ENCODE data around the gene KYAT1.
A peak's percentile ranks its signal among the peaks of the same experiment; 100 is the strongest.
"Not testable (repeated sequence)": the region's sequence is repeated elsewhere in the genome, so short reads cannot be mapped to it uniquely, and the experiment has no call there.

Gene KYAT1

DNA sequence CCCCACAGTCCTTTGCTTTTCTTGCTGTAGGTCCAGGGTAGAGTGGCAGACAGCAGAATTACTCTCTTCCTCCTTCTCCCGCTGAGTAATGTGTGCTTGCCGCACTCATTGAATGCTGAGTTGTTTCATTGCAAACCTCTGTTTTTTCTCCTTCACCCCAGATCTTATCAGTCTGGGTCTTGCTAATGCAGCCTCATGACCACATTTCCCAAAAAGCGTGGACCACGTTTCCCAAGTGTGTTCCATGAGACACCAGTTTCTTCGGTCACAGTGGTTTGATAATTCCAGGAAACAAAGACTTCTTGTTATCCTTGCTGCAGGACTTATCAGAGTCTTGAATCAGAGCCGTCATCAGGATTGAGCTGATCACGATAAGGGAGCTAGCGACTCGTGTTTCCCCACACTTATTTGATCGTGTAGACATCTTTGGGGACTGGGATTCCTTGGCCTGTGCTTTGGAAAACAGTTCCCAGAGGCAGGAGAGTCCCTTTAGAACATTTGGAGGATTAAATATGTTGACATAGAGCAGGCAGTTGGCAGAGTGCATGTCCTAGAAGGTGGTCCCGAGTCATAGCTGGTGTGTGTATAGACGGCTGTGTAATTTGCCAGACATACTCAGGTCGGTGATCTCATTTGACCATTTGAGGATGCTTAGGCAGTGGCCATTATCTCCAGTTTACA is 4.6 kb upstream of the KYAT1 start:
- DNase-seq: no peak
- Histone ChIP-seq H3K4me1 (ENCODE audit: control insufficient read depth, insufficient read depth, low read length, poor library complexity, severe bottlenecking) (peaks cover 16% of the 10 kb centered on the region), H3K4me3 (ENCODE audit: insufficient read depth, low read depth, low read length, poor library complexity, severe bottlenecking) (no peak overlapping the region), H3K27ac (ENCODE audit: insufficient read depth, low read length, poor library complexity, severe bottlenecking) (no peak overlapping the region), H3K36me3 (ENCODE audit: control insufficient read depth, insufficient read depth, low read length) (peaks cover 39% of the 10 kb centered on the region), H3K27me3 (replicated peaks; ENCODE audit: control insufficient read depth, insufficient read depth, low read length, poor library complexity, severe bottlenecking) (no peaks in the 10 kb centered on the region), H3K9me3 (ENCODE audit: control insufficient read depth, low read length) (no peaks in the 10 kb centered on the region)

DNA sequence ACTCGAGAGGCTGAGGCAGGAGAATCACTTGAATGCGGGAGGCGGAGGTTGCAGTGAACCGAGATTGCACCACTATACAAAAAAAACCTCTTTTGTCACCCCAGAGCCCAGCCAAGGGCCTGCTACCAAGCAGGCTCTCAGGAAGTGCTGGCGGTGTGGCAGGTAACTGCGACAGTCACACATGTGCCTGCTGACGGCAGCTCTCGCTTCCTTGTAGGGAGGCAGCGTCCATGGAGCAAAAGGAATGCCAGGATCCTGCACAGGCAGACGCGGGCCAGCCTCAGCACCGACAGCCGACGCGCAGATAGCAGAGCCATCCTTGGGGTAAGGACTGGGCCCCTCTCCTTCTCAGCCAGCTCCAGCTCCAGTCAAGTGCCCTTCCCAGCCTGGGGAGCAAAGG is 4.0 kb upstream of the KYAT1 start:
- H3K36me3 ChIP-seq (ENCODE audit: control insufficient read depth, insufficient read depth, low read length): peaks cover 37% of the 10 kb centered on the region
- no peak overlapping the region for H3K4me3 ChIP-seq (ENCODE audit: insufficient read depth, low read depth, low read length, poor library complexity, severe bottlenecking)
- no peak overlapping the region for H3K27ac ChIP-seq (ENCODE audit: insufficient read depth, low read length, poor library complexity, severe bottlenecking)
- H3K9me3 ChIP-seq (ENCODE audit: control insufficient read depth, low read length): no peaks in the 10 kb centered on the region
- no peaks in the 10 kb centered on the region for H3K27me3 ChIP-seq (replicated peaks; ENCODE audit: control insufficient read depth, insufficient read depth, low read length, poor library complexity, severe bottlenecking)
- peaks cover 16% of the 10 kb centered on the region for H3K4me1 ChIP-seq (ENCODE audit: control insufficient read depth, insufficient read depth, low read length, poor library complexity, severe bottlenecking)
- no peak for DNase-seq

DNA sequence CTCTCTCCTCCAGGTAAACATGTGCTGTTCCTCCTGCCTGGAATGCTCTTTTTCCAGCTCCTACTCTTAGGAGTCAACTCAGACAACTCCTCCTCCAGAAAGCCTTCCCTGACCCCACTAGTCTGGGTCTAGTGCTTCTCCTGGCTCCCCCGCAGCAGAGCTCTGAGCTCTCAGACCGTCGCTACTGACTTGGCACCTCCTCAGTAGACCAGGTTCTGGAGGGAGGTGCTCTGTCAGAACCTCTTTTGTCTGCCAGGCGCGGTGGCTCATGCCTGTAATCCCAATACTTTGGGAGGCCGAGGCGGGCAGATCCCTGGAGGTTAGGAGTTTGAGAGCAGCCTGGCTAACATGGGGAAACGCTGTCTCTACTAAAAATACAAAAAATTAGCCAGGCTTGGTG is 3.6 kb upstream of the KYAT1 start:
- no peak for DNase-seq
- Histone ChIP-seq H3K4me1 (ENCODE audit: control insufficient read depth, insufficient read depth, low read length, poor library complexity, severe bottlenecking) (peaks cover 16% of the 10 kb centered on the region), H3K27me3 (replicated peaks; ENCODE audit: control insufficient read depth, insufficient read depth, low read length, poor library complexity, severe bottlenecking) (no peaks in the 10 kb centered on the region), H3K4me3 (ENCODE audit: insufficient read depth, low read depth, low read length, poor library complexity, severe bottlenecking) (no peak overlapping the region), H3K9me3 (ENCODE audit: control insufficient read depth, low read length) (no peaks in the 10 kb centered on the region), H3K27ac (ENCODE audit: insufficient read depth, low read length, poor library complexity, severe bottlenecking) (no peak overlapping the region), H3K36me3 (ENCODE audit: control insufficient read depth, insufficient read depth, low read length) (peaks cover 37% of the 10 kb centered on the region)

DNA sequence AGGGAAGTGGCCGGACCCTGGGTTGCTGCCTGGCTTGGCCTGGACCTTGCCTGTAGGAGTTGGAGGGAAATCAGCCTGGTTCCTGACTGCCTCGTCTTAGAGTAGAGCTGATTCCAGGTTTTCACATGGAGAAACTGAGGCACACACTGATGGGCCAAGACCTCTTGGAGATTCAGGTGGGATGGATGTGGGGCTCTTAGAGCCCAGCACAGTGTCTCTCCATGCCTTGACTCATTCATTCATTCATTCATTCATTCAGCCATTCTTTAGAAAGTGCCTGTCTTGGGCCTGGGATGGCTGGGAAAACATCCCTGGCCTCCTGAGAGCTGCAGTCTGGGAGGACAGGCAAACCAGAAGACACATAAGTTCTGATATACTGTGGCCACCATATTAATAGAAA is 2.4 kb upstream of the KYAT1 start:
- Histone ChIP-seq H3K9me3 (ENCODE audit: control insufficient read depth, low read length) (no peaks in the 10 kb centered on the region), H3K27me3 (replicated peaks; ENCODE audit: control insufficient read depth, insufficient read depth, low read length, poor library complexity, severe bottlenecking) (no peaks in the 10 kb centered on the region), H3K4me1 (ENCODE audit: control insufficient read depth, insufficient read depth, low read length, poor library complexity, severe bottlenecking) (peaks cover 16% of the 10 kb centered on the region), H3K4me3 (ENCODE audit: insufficient read depth, low read depth, low read length, poor library complexity, severe bottlenecking) (no peak overlapping the region), H3K27ac (ENCODE audit: insufficient read depth, low read length, poor library complexity, severe bottlenecking) (no peak overlapping the region), H3K36me3 (ENCODE audit: control insufficient read depth, insufficient read depth, low read length) (peaks cover 37% of the 10 kb centered on the region)
- no peak for DNase-seq

DNA sequence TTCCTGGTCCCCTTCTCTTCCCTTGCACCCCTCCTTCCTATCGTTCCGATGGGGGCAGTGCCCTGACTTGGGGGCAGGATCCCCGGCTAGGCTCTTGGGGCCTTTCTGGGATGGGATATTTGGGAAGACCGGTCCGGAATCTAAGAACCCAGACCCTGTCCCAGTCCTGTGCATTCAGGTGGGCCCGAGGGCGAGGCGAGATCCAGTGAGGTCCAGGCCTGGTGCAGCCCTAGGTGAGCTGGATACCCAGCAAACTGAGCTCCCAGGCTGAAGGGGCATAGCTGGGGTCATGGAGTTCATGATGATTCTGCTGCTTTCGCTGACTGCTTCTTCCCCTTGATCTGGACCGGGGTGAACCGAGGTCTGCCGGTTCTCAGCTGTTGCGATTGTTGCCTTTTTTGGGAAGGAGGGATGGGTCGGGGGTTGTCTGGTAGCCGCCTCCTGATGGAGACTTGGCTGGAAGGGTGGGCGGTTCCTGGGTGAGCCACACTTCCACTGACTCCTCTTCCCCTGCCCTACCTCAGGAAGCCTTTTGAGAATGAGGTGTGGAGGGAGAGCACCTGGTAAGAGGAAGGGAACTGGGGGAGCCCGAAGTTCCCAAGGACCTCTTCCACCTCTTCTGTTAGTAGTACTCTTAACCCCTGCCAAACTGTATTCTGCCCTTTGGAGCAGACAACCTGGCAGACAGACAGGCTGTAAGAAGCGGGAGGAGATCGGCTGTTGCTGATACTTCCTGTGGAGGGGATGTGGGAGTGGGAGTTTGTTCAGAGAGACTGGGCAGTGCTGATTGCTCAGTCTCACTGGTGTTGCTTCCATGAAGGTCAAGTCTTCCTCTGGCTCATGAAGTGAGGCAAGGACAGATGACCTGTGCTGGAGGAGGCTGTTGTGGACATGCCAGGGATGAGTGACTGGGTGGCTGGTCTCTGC is 1.2 kb upstream of the KYAT1 start:
- Histone ChIP-seq H3K27me3 (replicated peaks; ENCODE audit: control insufficient read depth, insufficient read depth, low read length, poor library complexity, severe bottlenecking) (no peaks in the 10 kb centered on the region), H3K4me3 (ENCODE audit: insufficient read depth, low read depth, low read length, poor library complexity, severe bottlenecking) (peak overlapping the region; percentile 98), H3K36me3 (ENCODE audit: control insufficient read depth, insufficient read depth, low read length) (peaks cover 25% of the 10 kb centered on the region), H3K9me3 (ENCODE audit: control insufficient read depth, low read length) (no peaks in the 10 kb centered on the region), H3K4me1 (ENCODE audit: control insufficient read depth, insufficient read depth, low read length, poor library complexity, severe bottlenecking) (peaks cover 12% of the 10 kb centered on the region), H3K27ac (ENCODE audit: insufficient read depth, low read length, poor library complexity, severe bottlenecking) (peak overlapping the region; percentile 87)
- DNase-seq: no peak

DNA sequence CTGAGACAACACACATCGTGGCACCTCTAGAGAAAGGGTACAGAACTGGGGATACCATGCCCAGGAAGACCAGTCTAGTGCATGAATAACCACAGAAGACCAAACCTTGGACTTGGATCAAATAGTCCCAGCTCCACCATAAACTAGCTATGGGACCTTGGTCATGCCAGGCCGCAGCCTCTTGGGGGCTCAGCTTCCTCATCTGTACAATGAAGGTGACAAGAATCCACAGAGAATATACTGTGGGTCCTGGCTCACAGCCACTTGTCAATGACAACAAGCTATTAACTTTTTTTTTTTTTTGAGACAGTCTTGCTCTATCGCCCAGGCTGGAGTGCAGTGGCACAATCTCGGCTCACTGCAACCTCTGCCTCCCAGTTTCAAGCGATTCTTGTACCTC is 3.9 kb downstream of the KYAT1 start:
- no peaks in the 10 kb centered on the region for H3K9me3 ChIP-seq (ENCODE audit: control insufficient read depth, low read length)
- H3K4me3 ChIP-seq (ENCODE audit: insufficient read depth, low read depth, low read length, poor library complexity, severe bottlenecking): no peak overlapping the region
- no peaks in the 10 kb centered on the region for H3K27me3 ChIP-seq (replicated peaks; ENCODE audit: control insufficient read depth, insufficient read depth, low read length, poor library complexity, severe bottlenecking)
- H3K36me3 ChIP-seq (ENCODE audit: control insufficient read depth, insufficient read depth, low read length): no peaks in the 10 kb centered on the region
- H3K4me1 ChIP-seq (ENCODE audit: control insufficient read depth, insufficient read depth, low read length, poor library complexity, severe bottlenecking): no peaks in the 10 kb centered on the region
- H3K27ac ChIP-seq (ENCODE audit: insufficient read depth, low read length, poor library complexity, severe bottlenecking): no peak overlapping the region
- no peak for DNase-seq

DNA sequence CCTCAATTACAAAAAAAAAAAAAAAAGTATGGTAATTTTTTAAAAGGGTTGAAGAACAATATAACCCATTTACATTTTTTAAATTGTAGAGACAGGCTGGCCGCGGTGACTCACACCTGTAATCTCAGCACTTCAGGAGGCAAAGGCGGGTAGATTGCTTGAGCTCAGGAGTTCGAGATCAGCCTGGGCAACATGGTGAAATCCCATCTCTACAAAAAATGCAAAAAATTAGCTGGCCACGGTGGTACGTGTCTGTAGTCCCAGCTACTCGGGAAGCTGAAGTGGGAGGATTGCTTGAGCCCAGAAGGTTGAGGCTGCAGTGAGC is 10.8 kb downstream of the KYAT1 start:
- H3K4me1 ChIP-seq (ENCODE audit: control insufficient read depth, insufficient read depth, low read length, poor library complexity, severe bottlenecking); H3K36me3 ChIP-seq (ENCODE audit: control insufficient read depth, insufficient read depth, low read length); H3K27me3 ChIP-seq (replicated peaks; ENCODE audit: control insufficient read depth, insufficient read depth, low read length, poor library complexity, severe bottlenecking); H3K4me3 ChIP-seq (ENCODE audit: insufficient read depth, low read depth, low read length, poor library complexity, severe bottlenecking); DNase-seq; H3K27ac ChIP-seq (ENCODE audit: insufficient read depth, low read length, poor library complexity, severe bottlenecking); H3K9me3 ChIP-seq (ENCODE audit: control insufficient read depth, low read length): not testable (repeated sequence)

DNA sequence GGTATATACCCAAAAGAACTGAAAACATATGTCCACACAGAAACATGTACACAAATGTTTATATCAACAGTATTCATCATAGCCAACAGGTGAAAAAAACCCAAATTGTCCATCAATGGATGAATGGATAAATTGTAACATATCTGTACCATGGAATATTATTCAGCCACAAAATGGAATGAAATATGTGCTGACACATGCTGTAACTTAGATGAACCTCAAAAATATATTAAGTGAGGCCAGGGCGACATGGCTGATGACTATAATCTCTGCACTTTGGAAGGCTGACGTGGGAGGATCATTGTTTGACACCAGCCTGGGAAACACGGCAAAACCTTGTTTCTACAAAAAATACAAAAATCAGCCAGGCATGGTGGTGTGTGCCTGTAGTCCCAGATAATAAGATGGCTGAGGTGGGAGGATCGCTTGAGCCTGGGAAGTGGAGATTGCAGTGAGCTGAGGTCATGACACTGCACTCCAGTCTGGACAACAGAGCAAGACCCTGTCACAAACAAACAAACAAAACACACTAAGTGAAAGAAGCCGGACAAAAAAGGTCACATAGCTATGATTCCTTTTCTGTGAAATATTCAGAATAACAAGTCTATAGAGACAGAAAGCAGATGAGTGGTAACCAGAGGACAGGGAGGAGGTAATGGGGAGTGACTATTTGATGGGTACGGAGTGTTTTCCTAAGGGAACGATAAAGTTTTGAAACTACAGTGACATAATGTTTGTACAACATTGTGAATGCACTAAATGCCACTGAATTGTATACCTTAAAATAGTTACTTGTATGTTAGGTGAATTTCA is 11.4 kb downstream of the KYAT1 start:
- DNase-seq: no peak
- Histone ChIP-seq H3K27ac (ENCODE audit: insufficient read depth, low read length, poor library complexity, severe bottlenecking) (no peak overlapping the region), H3K4me1 (ENCODE audit: control insufficient read depth, insufficient read depth, low read length, poor library complexity, severe bottlenecking) (no peaks in the 10 kb centered on the region), H3K36me3 (ENCODE audit: control insufficient read depth, insufficient read depth, low read length) (peaks cover 4% of the 10 kb centered on the region), H3K4me3 (ENCODE audit: insufficient read depth, low read depth, low read length, poor library complexity, severe bottlenecking) (no peak overlapping the region), H3K27me3 (replicated peaks; ENCODE audit: control insufficient read depth, insufficient read depth, low read length, poor library complexity, severe bottlenecking) (no peaks in the 10 kb centered on the region), H3K9me3 (ENCODE audit: control insufficient read depth, low read length) (no peaks in the 10 kb centered on the region)

DNA sequence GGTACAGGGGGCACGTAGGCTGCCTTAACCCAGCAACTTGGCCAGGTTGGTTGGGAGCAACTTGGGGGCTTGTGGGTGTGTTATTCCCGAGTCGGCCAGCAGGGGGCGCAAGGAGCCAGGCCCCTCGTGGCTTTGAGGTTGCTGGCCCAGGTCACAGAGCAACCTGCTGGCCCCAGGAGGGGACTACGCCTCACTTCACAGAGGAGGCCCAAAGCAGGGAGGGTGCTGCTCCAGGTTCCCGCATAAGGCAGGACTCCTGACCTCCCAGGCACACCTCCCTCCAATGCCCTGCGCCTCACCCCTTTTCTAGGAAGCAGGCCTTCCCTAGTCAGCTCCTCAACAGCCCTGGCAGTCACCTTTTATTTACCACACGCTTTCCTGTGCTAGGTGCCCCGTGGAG is 18.1 kb downstream of the KYAT1 start:
- Histone ChIP-seq H3K4me1 (ENCODE audit: control insufficient read depth, insufficient read depth, low read length, poor library complexity, severe bottlenecking) (no peaks in the 10 kb centered on the region), H3K36me3 (ENCODE audit: control insufficient read depth, insufficient read depth, low read length) (no peaks in the 10 kb centered on the region), H3K27ac (ENCODE audit: insufficient read depth, low read length, poor library complexity, severe bottlenecking) (no peak overlapping the region), H3K27me3 (replicated peaks; ENCODE audit: control insufficient read depth, insufficient read depth, low read length, poor library complexity, severe bottlenecking) (no peaks in the 10 kb centered on the region), H3K9me3 (ENCODE audit: control insufficient read depth, low read length) (no peaks in the 10 kb centered on the region), H3K4me3 (ENCODE audit: insufficient read depth, low read depth, low read length, poor library complexity, severe bottlenecking) (no peak overlapping the region)
- peak; percentile 64 to 77 (median 71) for DNase-seq
